HepG2 (cell line): ENCODE measurements around the gene NPBWR2. TPM values are rescaled to one million over a fixed set of nuclear protein-coding genes. Genes with fewer than 3 reads are reported as not detected.

Source experiments
- AFF4 ChIP-seq: sonication (generic); formaldehyde crosslinking; IDR thresholded peaks from 2 replicates; pipeline ENCODE4 v1.4.0; 2020; ENCODE audit warnings: missing genetic modification reagents
- AGO2 ChIP-seq: fragments of 200-400 bp; formaldehyde crosslinking; optimal IDR thresholded peaks from 2 replicates; pipeline ENCODE3; 2017; ENCODE audit warnings: mild to moderate bottlenecking, low read depth, low read length, moderate library complexity
- CCAR2 ChIP-seq: fragments of 200-400 bp; formaldehyde crosslinking; optimal IDR thresholded peaks from 2 replicates; pipeline ENCODE3; 2018; ENCODE audit warnings: low read depth, mild to moderate bottlenecking, low read length, moderate library complexity
- DNMT3B ChIP-seq: conservative IDR thresholded peaks from 2 replicates; pipeline ENCODE4 v1.6.1; 2016; ENCODE audit warnings: missing biosample characterization, control low read depth
- KLF15 ChIP-seq: sonication (generic); formaldehyde crosslinking; IDR thresholded peaks from 2 replicates; pipeline ENCODE4 v1.8.1; 2023; ENCODE audit warnings: borderline replicate concordance, mild to moderate bottlenecking, inconsistent platforms, missing genetic modification reagents, mixed read lengths
- LBX2 ChIP-seq: sonication (generic); formaldehyde crosslinking; IDR thresholded peaks from 2 replicates; pipeline ENCODE4 v1.5.0; 2020; ENCODE audit warnings: missing genetic modification reagents, mild to moderate bottlenecking, borderline replicate concordance
- MXD1 ChIP-seq: sonication (generic); formaldehyde crosslinking; IDR thresholded peaks from 2 replicates; pipeline ENCODE4 v1.4.0; 2020; ENCODE audit warnings: mild to moderate bottlenecking, missing genetic modification reagents
- NCOA5 ChIP-seq: sonication (generic); formaldehyde crosslinking; IDR thresholded peaks from 2 replicates; pipeline ENCODE4 v1.4.0; 2020; ENCODE audit warnings: missing genetic modification reagents
- NFE2 ChIP-seq: sonication (generic); formaldehyde crosslinking; IDR thresholded peaks from 2 replicates; pipeline ENCODE4 v1.4.0; 2020; ENCODE audit warnings: missing genetic modification reagents
- NFIB ChIP-seq: sonication (generic); formaldehyde crosslinking; IDR thresholded peaks from 2 replicates; pipeline ENCODE4 v1.9.0; 2021; ENCODE audit warnings: missing genetic modification reagents, mild to moderate bottlenecking, borderline replicate concordance
- NR2F1 ChIP-seq, 2 experiments: fragments of 450-650 bp in 1 of 2; formaldehyde crosslinking in 1 of 2; IDR thresholded peaks; 2 replicates each; pipeline versions ENCODE4 v1.5.0 to v1.6.1; 2016 to 2020; ENCODE audit warnings: mild to moderate bottlenecking in 1 of 2, missing compliant biosample characterization in 1 of 2, missing genetic modification reagents in 1 of 2, moderate library complexity in 1 of 2
- POLR2G ChIP-seq: fragments of 200-400 bp; formaldehyde crosslinking; IDR thresholded peaks from 2 replicates; pipeline ENCODE4 v1.6.1; 2018; ENCODE audit warnings: mild to moderate bottlenecking, low read depth, low read length, moderate library complexity
- SATB2 ChIP-seq: sonication (generic); formaldehyde crosslinking; IDR thresholded peaks from 2 replicates; pipeline ENCODE4 v1.5.0; 2020; ENCODE audit warnings: missing genetic modification reagents
- SRF ChIP-seq: IDR thresholded peaks from 2 replicates; pipeline ENCODE4 v1.6.1; 2011; ENCODE audit warnings: mild to moderate bottlenecking, low read depth, low read length, moderate library complexity
- SRSF1 ChIP-seq: fragments of 200-400 bp; formaldehyde crosslinking; optimal IDR thresholded peaks from 2 replicates; pipeline ENCODE3; 2017; ENCODE audit warnings: mild to moderate bottlenecking, low read depth, low read length, moderate library complexity
- TRIM24 ChIP-seq: sonication (generic); formaldehyde crosslinking; IDR thresholded peaks from 2 replicates; pipeline ENCODE4 v1.8.0; 2022; ENCODE audit warnings: mild to moderate bottlenecking, missing genetic modification reagents
- ZBTB43 ChIP-seq: sonication (generic); formaldehyde crosslinking; conservative IDR thresholded peaks from 2 replicates; pipeline ENCODE4 v1.4.0; 2020; ENCODE audit warnings: missing genetic modification reagents
- ZFAT ChIP-seq: sonication (generic); formaldehyde crosslinking; conservative IDR thresholded peaks from 2 replicates; pipeline ENCODE4 v1.8.1; 2023; ENCODE audit warnings: missing genetic modification reagents, inconsistent platforms
- ZFP36L1 ChIP-seq: sonication (generic); formaldehyde crosslinking; IDR thresholded peaks from 2 replicates; pipeline ENCODE4 v1.8.0; 2022; ENCODE audit warnings: mild to moderate bottlenecking, missing genetic modification reagents, moderate library complexity
- ZNF224 ChIP-seq: sonication (generic); formaldehyde crosslinking; IDR thresholded peaks from 2 replicates; pipeline ENCODE4 v1.5.0; 2020; ENCODE audit warnings: mild to moderate bottlenecking, missing genetic modification reagents
- ZNF235 ChIP-seq: sonication (generic); formaldehyde crosslinking; IDR thresholded peaks from 2 replicates; pipeline ENCODE4 v1.8.1; 2023; ENCODE audit warnings: mild to moderate bottlenecking, missing genetic modification reagents, borderline replicate concordance
- ZNF30 ChIP-seq: sonication (generic); formaldehyde crosslinking; IDR thresholded peaks from 2 replicates; pipeline ENCODE4 v1.5.0; 2020; ENCODE audit warnings: mild to moderate bottlenecking, missing genetic modification reagents
- ZNF33B ChIP-seq: sonication (generic); formaldehyde crosslinking; IDR thresholded peaks from 2 replicates; pipeline ENCODE4 v1.5.1; 2020; ENCODE audit warnings: mild to moderate bottlenecking, missing genetic modification reagents
- ZNF564 ChIP-seq: sonication (generic); formaldehyde crosslinking; IDR thresholded peaks from 2 replicates; pipeline ENCODE4 v1.8.1; 2023; ENCODE audit warnings: mild to moderate bottlenecking, missing genetic modification reagents
- ZNF605 ChIP-seq: sonication (generic); formaldehyde crosslinking; IDR thresholded peaks from 2 replicates; pipeline ENCODE4 v1.8.0; 2022; ENCODE audit warnings: mild to moderate bottlenecking, missing genetic modification reagents
- polyA plus RNA-seq, 8 experiments: library from polyadenylated mRNA; depleted of rRNA in 3 of 8; stranded (reverse) in 7 of 8; unstranded in 1 of 8; fragments of >200 nt; fragmentation: Illumina TruSeq in 4 of 8; extraction: Trizol in 4 of 8; gene quantifications; 2 replicates each; pipeline versions ENCODE4 v1.2.1 to v1.2.3, GENCODE V29; 2011 to 2016; ENCODE audit warnings: low read depth in 4 of 8, missing spikeins in 1 of 8, mixed read lengths in 1 of 8; ENCODE audit not compliant: insufficient read depth in 1 of 8
- total RNA-seq, 5 experiments: library from RNA; depleted of rRNA; stranded (reverse); fragments of >200 nt; fragmentation: Illumina TruSeq; extraction: Trizol; gene quantifications; 2 replicates each; pipeline ENCODE4 v1.2.3, GENCODE V29; 2016; ENCODE audit warnings: low read depth in 1 of 5

Gene NPBWR2
- total and polyA plus RNA-seq, 2 of the 13 experiments (the other 11 are each of a cell fraction or from before 2014, with no cell fraction given), result not detected

GRCh38 chr20:64056889-64057627 lies 50.3 kb downstream of the NPBWR2 start (continued):
- TF ChIP-seq LBX2 (CRISPR knock-in tag) (no peak), AGO2 (peak; percentile 70), CCAR2 (no peak), KLF15 (CRISPR knock-in tag) (peak; percentile 42), SATB2 (CRISPR knock-in tag) (no peak), AFF4 (CRISPR knock-in tag) (no peak; the same call in 1 of the 2 replicates), ZFAT (CRISPR knock-in tag) (no peak), SRF (no peak), NFE2 (CRISPR knock-in tag) (no peak), ZBTB43 (no peak), ZNF235 (peak; percentile 75; the same call in 1 of the 2 replicates), DNMT3B (CRISPR knock-in tag) (0 out of 2 replicates have a peak, but pooled peaks have one; percentile 10), ZFP36L1 (CRISPR knock-in tag) (no peak; the same call in 1 of the 2 replicates), NCOA5 (CRISPR knock-in tag) (no peak), ZNF30 (CRISPR knock-in tag) (peak; percentile 77; the same call in 1 of the 2 replicates), NR2F1 (CRISPR knock-in tag; IDR thresholded peaks at IDR 0.05) (no peak), NFIB (CRISPR knock-in tag) (no peak), TRIM24 (CRISPR knock-in tag) (no peak), SRSF1 (peak; percentile 76), MXD1 (CRISPR knock-in tag) (peak; percentile 84), ZNF33B (CRISPR knock-in tag) (peak; percentile 93; the same call in 1 of the 2 replicates), POLR2G (peak; percentile 71), ZNF224 (CRISPR knock-in tag) (no peak), ZNF605 (CRISPR knock-in tag) (0 out of 2 replicates have a peak, but pooled peaks have one; percentile 44), ZNF564 (CRISPR knock-in tag) (peak; percentile 49)
